IMR-90 (cell line): ENCODE measurements around the gene CD2. TPM values are rescaled to one million over a fixed set of nuclear protein-coding genes. Genes with fewer than 3 reads are reported as not detected.

Source experiments
- ATAC-seq: fragments of 200-7000 bp; cut with Tn5 transposase; 2 replicates; pipeline ENCODE4 v1.9.1; 2020; ENCODE audit warnings: low read depth, mild to moderate bottlenecking, moderate library complexity
- BruUV-seq: library from RNA; stranded (reverse); fragments of 400-500 nt; replicated peaks from 2 replicates; lab custom pipeline; 2021; lab: Mats Ljungman, UMichigan
- CTCF ChIA-PET: fragments of 300-600 bp; formaldehyde crosslinking; extraction: SDS; loops from one replicate; lab custom pipeline; 2021; ENCODE audit warnings: antibody characterized with exemption; lab: Yijun Ruan, JAX
- POLR2A ChIA-PET: fragments of 300-600 bp; sonication (Branson Sonifier 250); formaldehyde crosslinking; loops from one replicate; lab custom pipeline; 2022; ENCODE audit warnings: antibody characterized with exemption; ENCODE audit not compliant: unreplicated experiment; lab: Charles Lee
- DNase-seq: peaks from one replicate; pipeline ENCODE4 v3.0.0; 2013
- H2AFZ ChIP-seq: replicated peaks from 2 replicates; pipeline ENCODE3; 2013; ENCODE audit warnings: low read length, mild to moderate bottlenecking; ENCODE audit not compliant: poor library complexity
- H2AK5ac ChIP-seq: 2 replicates; pipeline ENCODE4 v1.6.1; 2013; ENCODE audit warnings: low read depth, low read length, inconsistent platforms
- H2AK9ac ChIP-seq: replicated peaks from 2 replicates; pipeline ENCODE3; 2013; ENCODE audit warnings: mild to moderate bottlenecking, low read depth, low read length, moderate library complexity; ENCODE audit not compliant: poor library complexity
- H2BK120ac ChIP-seq: 2 replicates; pipeline ENCODE4 v1.6.1; 2013; ENCODE audit warnings: low read depth, low read length, inconsistent platforms
- H2BK15ac ChIP-seq: 3 replicates; pipeline ENCODE4 v1.6.1; 2013; ENCODE audit warnings: low read depth, low read length, inconsistent platforms
- H2BK20ac ChIP-seq: 2 replicates; pipeline ENCODE4 v1.6.1; 2013; ENCODE audit warnings: low read depth, mild to moderate bottlenecking, inconsistent platforms, low read length, moderate library complexity
- H2BK5ac ChIP-seq: 2 replicates; pipeline ENCODE4 v1.6.1; 2013; ENCODE audit warnings: mild to moderate bottlenecking, low read depth, low read length, inconsistent platforms; ENCODE audit not compliant: poor library complexity, severe bottlenecking
- H3K14ac ChIP-seq: replicated peaks from 2 replicates; pipeline ENCODE4 v1.6.1; 2013; ENCODE audit warnings: low read depth, low read length, inconsistent platforms
- H3K18ac ChIP-seq: 2 replicates; pipeline ENCODE4 v1.6.1; 2013; ENCODE audit warnings: low read depth, low read length, control low read depth
- H3K23ac ChIP-seq: 2 replicates; pipeline ENCODE4 v1.6.1; 2013; ENCODE audit warnings: low read depth, low read length, inconsistent platforms
- H3K27ac ChIP-seq: 2 replicates; pipeline ENCODE4 v1.5.1; 2013; ENCODE audit warnings: mild to moderate bottlenecking, control low read depth, low read length; ENCODE audit not compliant: insufficient read depth
- H3K27me3 ChIP-seq: 2 replicates; pipeline ENCODE4 v1.6.1; 2013; ENCODE audit warnings: low read length; ENCODE audit not compliant: control insufficient read depth, insufficient read depth
- H3K36me3 ChIP-seq: 2 replicates; pipeline ENCODE4 v1.6.1; 2013; ENCODE audit warnings: low read length, mixed read lengths; ENCODE audit not compliant: control insufficient read depth, insufficient read depth
- H3K4ac ChIP-seq: 2 replicates; pipeline ENCODE4 v1.6.1; 2013; ENCODE audit warnings: low read depth, low read length, inconsistent platforms
- H3K4me1 ChIP-seq: 2 replicates; pipeline ENCODE4 v1.6.1; 2013; ENCODE audit warnings: low read length, mixed read lengths; ENCODE audit not compliant: control insufficient read depth, insufficient read depth
- H3K4me2 ChIP-seq: 2 replicates; pipeline ENCODE4 v1.6.1; 2013; ENCODE audit warnings: low read depth, mild to moderate bottlenecking, control low read depth, low read length, moderate library complexity
- H3K4me3 ChIP-seq: 2 replicates; pipeline ENCODE4 v1.5.1; 2013; ENCODE audit warnings: low read depth, mild to moderate bottlenecking, control low read depth, low read length, moderate library complexity; ENCODE audit not compliant: insufficient read depth
- H3K56ac ChIP-seq: 2 replicates; pipeline ENCODE4 v1.6.1; 2013; ENCODE audit warnings: low read length, inconsistent platforms; ENCODE audit not compliant: insufficient read depth; ENCODE audit errors: extremely low read depth
- H3K79me1 ChIP-seq, 2 experiments: 2 replicates each; pipeline ENCODE4 v1.6.1; 2013; ENCODE audit warnings: low read length in 2 of 2, inconsistent platforms in 1 of 2, low read depth in 1 of 2
- H3K9ac ChIP-seq: 2 replicates; pipeline ENCODE4 v1.6.1; 2013; ENCODE audit warnings: low read depth, low read length, control low read depth
- H3K9me1 ChIP-seq: 2 replicates; pipeline ENCODE4 v1.6.1; 2013; ENCODE audit warnings: low read length, inconsistent platforms; ENCODE audit not compliant: insufficient read depth
- H3K9me3 ChIP-seq: 2 replicates; pipeline ENCODE4 v1.6.1; 2013; ENCODE audit warnings: low read length; ENCODE audit not compliant: control insufficient read depth, insufficient read depth
- H4K20me1 ChIP-seq: 2 replicates; pipeline ENCODE4 v1.6.1; 2013; ENCODE audit warnings: low read length, inconsistent platforms; ENCODE audit not compliant: insufficient read depth
- H4K5ac ChIP-seq: 2 replicates; pipeline ENCODE4 v1.6.1; 2013; ENCODE audit warnings: mild to moderate bottlenecking, low read depth, low read length, control low read depth
- H4K8ac ChIP-seq, 2 experiments: 2 replicates each; pipeline ENCODE4 v1.6.1; 2013; ENCODE audit warnings: low read depth in 2 of 2, low read length in 2 of 2, control low read depth in 1 of 2, inconsistent platforms in 1 of 2
- H4K91ac ChIP-seq: 2 replicates; pipeline ENCODE4 v1.6.1; 2013; ENCODE audit warnings: low read depth, low read length, inconsistent platforms; ENCODE audit not compliant: insufficient read depth
- BHLHE40 ChIP-seq: fragments of 150-350 bp; IDR thresholded peaks from 2 replicates; pipeline ENCODE4 v1.6.1; 2016; ENCODE audit warnings: mild to moderate bottlenecking, low read depth, low read length
- CHD1 ChIP-seq: IDR thresholded peaks from 2 replicates; pipeline ENCODE4 v1.6.1; 2012; ENCODE audit warnings: low read depth, low read length, improper control_type of control experiment
- ELK1 ChIP-seq: fragments of 150-350 bp; IDR thresholded peaks from 2 replicates; pipeline ENCODE4 v1.6.1; 2016; ENCODE audit warnings: low read depth, mild to moderate bottlenecking, low read length, moderate library complexity, borderline replicate concordance
- MAFK ChIP-seq: IDR thresholded peaks from 2 replicates; pipeline ENCODE4 v1.6.1; 2012; ENCODE audit warnings: low read depth, low read length, improper control_type of control experiment
- NFE2L2 ChIP-seq: fragments of 150-350 bp; IDR thresholded peaks from 2 replicates; pipeline ENCODE4 v1.6.1; 2016; ENCODE audit warnings: low read depth, mild to moderate bottlenecking, low read length
- RCOR1 ChIP-seq: IDR thresholded peaks from 2 replicates; pipeline ENCODE4 v1.6.1; 2012; ENCODE audit warnings: mild to moderate bottlenecking, low read length, improper control_type of control experiment; ENCODE audit not compliant: insufficient replicate concordance
- RFX5 ChIP-seq: IDR thresholded peaks from 2 replicates; pipeline ENCODE4 v1.8.0; 2012; ENCODE audit warnings: low read depth, mild to moderate bottlenecking, low read length, moderate library complexity
- SMC3 ChIP-seq: fragments of 150-350 bp; IDR thresholded peaks from 2 replicates; pipeline ENCODE4 v1.6.1; 2016; ENCODE audit warnings: low read depth, mild to moderate bottlenecking, antibody characterized with exemption, low read length, moderate library complexity
- whole genome bisulfite sequencing, 2 experiments: methylation state at CpG; one replicate each; pipeline versions ENCODE4 v1.1.5 to v1.1.7; 2013; ENCODE audit warnings: missing lambda C conversion rate in 2 of 2; ENCODE audit not compliant: insufficient read length in 1 of 2; ENCODE audit errors: extremely low coverage in 2 of 2; 5-methylcytosine and 5-hydroxymethylcytosine counted together
- dilution Hi-C: fragments of 300-500 bp; cut with HindIII; formaldehyde crosslinking; loops from one replicate; pipeline ENCODE4 v1.14.3; 2018; ENCODE audit warnings: low sequenced_read_pairs; ENCODE audit not compliant: unreplicated experiment
- in situ Hi-C: fragments of 300-500 bp; cut with MboI; formaldehyde crosslinking; loops from 3 replicates; pipeline ENCODE4 v1.14.3; 2019; ENCODE audit warnings: low sequenced_read_pairs, inconsistent platforms, mixed read lengths
- intact Hi-C: fragments of 100-400 bp; cut with micrococcal nuclease; formaldehyde crosslinking; loops from 2 replicates; pipeline ENCODE4 v1.10.0; 2022
- polyA plus RNA-seq, 3 experiments: library from polyadenylated mRNA; depleted of rRNA; stranded (reverse); fragments of >200 nt; gene quantifications; 2 replicates each; pipeline ENCODE4 v1.2.3, GENCODE V29; 2012; ENCODE audit warnings: low replicate concordance in 1 of 3
- total RNA-seq: library from RNA; depleted of rRNA; stranded (reverse); fragments of >200 nt; gene quantifications from 2 replicates; pipeline ENCODE4 v1.2.3, GENCODE V29; 2012

CD2 gene
- total and polyA plus RNA-seq, 2 of the 4 experiments (the other 2 are of a cell fraction), result not detected

- H3K4me3 ChIP-seq, result no peak overlapping the region
- no peak overlapping the region for H4K91ac ChIP-seq
- no TSS peak for BruUV-seq
- no CpG with 5 or more reads among the region's 6 CpGs for WGBS, 2 experiments
- no peak overlapping the region for H2AK5ac ChIP-seq
- TF ChIP-seq BHLHE40 (no peak), RCOR1 (no peak), RFX5 (no peak), NFE2L2 (no peak), ELK1 (no peak), SMC3 (no peak), MAFK (no peak), CHD1 (no peak)
- H3K9ac ChIP-seq, result no peak overlapping the region
- no peak overlapping the region for H2AFZ ChIP-seq
- no peaks in the 10 kb centered on the region for H4K20me1 ChIP-seq
- no peaks in the 10 kb centered on the region for H3K27me3 ChIP-seq
- no peaks in the 10 kb centered on the region for H3K9me3 ChIP-seq
- no peak overlapping the region for H3K4ac ChIP-seq
- POLR2A ChIA-PET, result no interaction called here
- in situ Hi-C loops, result no loop called here
- H3K36me3 ChIP-seq, result no peaks in the 10 kb centered on the region
- no peak overlapping the region for H2BK120ac ChIP-seq
- no peak overlapping the region for H3K18ac ChIP-seq
- CTCF ChIA-PET, result no interaction called here
- no peaks in the 10 kb centered on the region for H3K79me1 ChIP-seq
- intact Hi-C loops, result no loop called here
- no peak for ATAC-seq
- H3K4me2 ChIP-seq, result no peak overlapping the region
- H2BK15ac ChIP-seq, result no peak overlapping the region
- H3K9me1 ChIP-seq, result no peaks in the 10 kb centered on the region
- DNase-seq, result no peak
- H2BK5ac ChIP-seq, result no peak overlapping the region
- no peak overlapping the region for H4K5ac ChIP-seq
- no peak overlapping the region for H2AK9ac ChIP-seq
- no peak overlapping the region for H3K23ac ChIP-seq
- no peak overlapping the region for H4K8ac ChIP-seq
- H3K4me1 ChIP-seq, result no peaks in the 10 kb centered on the region
- H3K14ac ChIP-seq, result no peak overlapping the region
- no peak overlapping the region for H2BK20ac ChIP-seq
- H3K56ac ChIP-seq, result no peak overlapping the region
- dilution Hi-C loops, result no loop called here
- H3K27ac ChIP-seq, result no peak overlapping the region
These were observed 26.8 kb downstream of the CD2 start for GRCh38 chr1:116781034-116781433.
